Measurements from ENCODE around the gene CDK8.

CDK8 gene

GRCh38 chr13:26253262-26253786 lies 605 bp upstream of the CDK8 start:
- peak overlapping the region; percentile 99 for H3K27ac ChIP-seq (ENCODE audit: low read depth, low read length)

GRCh38 chr13:26254583-26255111 lies 718 bp downstream of the CDK8 start:
- H3K9ac ChIP-seq (ENCODE audit: low read length) = peak overlapping the region; percentile 98
- no peaks in the 10 kb centered on the region for H3K36me3 ChIP-seq (ENCODE audit: control insufficient read depth, insufficient read depth, low read length)
- no peak overlapping the region for H3K27ac ChIP-seq (ENCODE audit: low read depth, low read length)
- 0 out of 2 replicates have a peak, but pooled peaks cover 2% of the 10 kb centered on the region for H3K27me3 ChIP-seq (ENCODE audit: control insufficient read depth, insufficient read depth, low read length)
- peaks cover 6% of the 10 kb centered on the region for H3K4me1 ChIP-seq (ENCODE audit: control insufficient read depth, insufficient read depth, low read length)
- H3K9me3 ChIP-seq (ENCODE audit: control insufficient read depth, insufficient read depth, low read depth, low read length) = no peaks in the 10 kb centered on the region
- peak overlapping the region; percentile 96 for H3K4me3 ChIP-seq (ENCODE audit: low read depth, low read length)

More at GRCh38 chr13:26253262-26253786, 605 bp upstream of the CDK8 start:
- peaks cover 6% of the 10 kb centered on the region for H3K4me1 ChIP-seq (ENCODE audit: control insufficient read depth, insufficient read depth, low read length)
- peak overlapping the region; percentile 98 for H3K9ac ChIP-seq (ENCODE audit: low read length)
- no peaks in the 10 kb centered on the region for H3K36me3 ChIP-seq (ENCODE audit: control insufficient read depth, insufficient read depth, low read length)
- no peaks in the 10 kb centered on the region for H3K9me3 ChIP-seq (ENCODE audit: control insufficient read depth, insufficient read depth, low read depth, low read length)
- H3K4me3 ChIP-seq (ENCODE audit: low read depth, low read length) = peak overlapping the region; percentile 96
- H3K27me3 ChIP-seq (ENCODE audit: control insufficient read depth, insufficient read depth, low read length) = 0 out of 2 replicates have a peak, but pooled peaks cover 8% of the 10 kb centered on the region

GRCh38 chr13:26255115-26255514 lies 1.2 kb downstream of the CDK8 start:
- Histone ChIP-seq H3K9ac (ENCODE audit: low read length) (peak overlapping the region; percentile 98), H3K27me3 (ENCODE audit: control insufficient read depth, insufficient read depth, low read length) (no peaks in the 10 kb centered on the region), H3K36me3 (ENCODE audit: control insufficient read depth, insufficient read depth, low read length) (no peaks in the 10 kb centered on the region), H3K27ac (ENCODE audit: low read depth, low read length) (no peak overlapping the region), H3K4me1 (ENCODE audit: control insufficient read depth, insufficient read depth, low read length) (peaks cover 6% of the 10 kb centered on the region), H3K9me3 (ENCODE audit: control insufficient read depth, insufficient read depth, low read depth, low read length) (no peaks in the 10 kb centered on the region), H3K4me3 (ENCODE audit: low read depth, low read length) (peak overlapping the region; percentile 96)

GRCh38 chr13:26255691-26256277 lies 1.9 kb downstream of the CDK8 start:
- Histone ChIP-seq H3K4me1 (ENCODE audit: control insufficient read depth, insufficient read depth, low read length) (peaks cover 6% of the 10 kb centered on the region), H3K27ac (ENCODE audit: low read depth, low read length) (no peak overlapping the region), H3K36me3 (ENCODE audit: control insufficient read depth, insufficient read depth, low read length) (no peaks in the 10 kb centered on the region), H3K27me3 (ENCODE audit: control insufficient read depth, insufficient read depth, low read length) (no peaks in the 10 kb centered on the region), H3K9me3 (ENCODE audit: control insufficient read depth, insufficient read depth, low read depth, low read length) (no peaks in the 10 kb centered on the region), H3K9ac (ENCODE audit: low read length) (no peak overlapping the region), H3K4me3 (ENCODE audit: low read depth, low read length) (peak overlapping the region; percentile 96)

GRCh38 chr13:26257049-26257448 lies 3.1 kb downstream of the CDK8 start:
- Histone ChIP-seq H3K9ac (ENCODE audit: low read length) (no peak overlapping the region), H3K9me3 (ENCODE audit: control insufficient read depth, insufficient read depth, low read depth, low read length) (no peaks in the 10 kb centered on the region), H3K27me3 (ENCODE audit: control insufficient read depth, insufficient read depth, low read length) (no peaks in the 10 kb centered on the region), H3K27ac (ENCODE audit: low read depth, low read length) (no peak overlapping the region), H3K4me3 (ENCODE audit: low read depth, low read length) (no peak overlapping the region), H3K36me3 (ENCODE audit: control insufficient read depth, insufficient read depth, low read length) (no peaks in the 10 kb centered on the region), H3K4me1 (ENCODE audit: control insufficient read depth, insufficient read depth, low read length) (peaks cover 6% of the 10 kb centered on the region)

GRCh38 chr13:26259634-26260033 lies 5.7 kb downstream of the CDK8 start:
- Histone ChIP-seq H3K9me3 (ENCODE audit: control insufficient read depth, insufficient read depth, low read depth, low read length) (no peaks in the 10 kb centered on the region), H3K27me3 (ENCODE audit: control insufficient read depth, insufficient read depth, low read length) (no peaks in the 10 kb centered on the region), H3K4me1 (ENCODE audit: control insufficient read depth, insufficient read depth, low read length) (peaks cover 6% of the 10 kb centered on the region), H3K27ac (ENCODE audit: low read depth, low read length) (no peak overlapping the region), H3K4me3 (ENCODE audit: low read depth, low read length) (no peak overlapping the region), H3K36me3 (ENCODE audit: control insufficient read depth, insufficient read depth, low read length) (no peaks in the 10 kb centered on the region), H3K9ac (ENCODE audit: low read length) (no peak overlapping the region)

- Histone ChIP-seq H3K9me3 (ENCODE audit: control insufficient read depth, insufficient read depth, low read depth, low read length) (no peaks in the 10 kb centered on the region), H3K9ac (ENCODE audit: low read length) (no peak overlapping the region), H3K4me1 (ENCODE audit: control insufficient read depth, insufficient read depth, low read length) (no peaks in the 10 kb centered on the region), H3K36me3 (ENCODE audit: control insufficient read depth, insufficient read depth, low read length) (no peaks in the 10 kb centered on the region), H3K27me3 (ENCODE audit: control insufficient read depth, insufficient read depth, low read length) (no peaks in the 10 kb centered on the region), H3K27ac (ENCODE audit: low read depth, low read length) (no peak overlapping the region), H3K4me3 (ENCODE audit: low read depth, low read length) (no peak overlapping the region)
Measured at GRCh38 chr13:26262156-26262555, 8.2 kb downstream of the CDK8 start.

GRCh38 chr13:26266311-26266710 lies 12.4 kb downstream of the CDK8 start:
- no peak overlapping the region for H3K27ac ChIP-seq (ENCODE audit: low read depth, low read length)
- no peaks in the 10 kb centered on the region for H3K36me3 ChIP-seq (ENCODE audit: control insufficient read depth, insufficient read depth, low read length)
- no peak overlapping the region for H3K4me3 ChIP-seq (ENCODE audit: low read depth, low read length)
- no peaks in the 10 kb centered on the region for H3K9me3 ChIP-seq (ENCODE audit: control insufficient read depth, insufficient read depth, low read depth, low read length)
- H3K4me1 ChIP-seq (ENCODE audit: control insufficient read depth, insufficient read depth, low read length) = no peaks in the 10 kb centered on the region
- no peaks in the 10 kb centered on the region for H3K27me3 ChIP-seq (ENCODE audit: control insufficient read depth, insufficient read depth, low read length)
- no peak overlapping the region for H3K9ac ChIP-seq (ENCODE audit: low read length)

- Histone ChIP-seq H3K4me1 (ENCODE audit: control insufficient read depth, insufficient read depth, low read length) (no peaks in the 10 kb centered on the region), H3K4me3 (ENCODE audit: low read depth, low read length) (no peak overlapping the region), H3K9ac (ENCODE audit: low read length) (no peak overlapping the region), H3K36me3 (ENCODE audit: control insufficient read depth, insufficient read depth, low read length) (no peaks in the 10 kb centered on the region), H3K9me3 (ENCODE audit: control insufficient read depth, insufficient read depth, low read depth, low read length) (no peaks in the 10 kb centered on the region), H3K27ac (ENCODE audit: low read depth, low read length) (no peak overlapping the region), H3K27me3 (ENCODE audit: control insufficient read depth, insufficient read depth, low read length) (no peaks in the 10 kb centered on the region)
Measured at GRCh38 chr13:26270707-26271106, 16.8 kb downstream of the CDK8 start.

- Histone ChIP-seq H3K9me3 (ENCODE audit: control insufficient read depth, insufficient read depth, low read depth, low read length) (no peaks in the 10 kb centered on the region), H3K27me3 (ENCODE audit: control insufficient read depth, insufficient read depth, low read length) (no peaks in the 10 kb centered on the region), H3K4me3 (ENCODE audit: low read depth, low read length) (no peak overlapping the region), H3K9ac (ENCODE audit: low read length) (no peak overlapping the region), H3K4me1 (ENCODE audit: control insufficient read depth, insufficient read depth, low read length) (no peaks in the 10 kb centered on the region), H3K27ac (ENCODE audit: low read depth, low read length) (no peak overlapping the region), H3K36me3 (ENCODE audit: control insufficient read depth, insufficient read depth, low read length) (no peaks in the 10 kb centered on the region)
Measured at GRCh38 chr13:26272621-26273020, 18.7 kb downstream of the CDK8 start.

GRCh38 chr13:26280295-26280694 lies 26.4 kb downstream of the CDK8 start:
- Histone ChIP-seq H3K27ac (ENCODE audit: low read depth, low read length) (no peak overlapping the region), H3K36me3 (ENCODE audit: control insufficient read depth, insufficient read depth, low read length) (peaks cover 8% of the 10 kb centered on the region; the same call in 1 of the 2 replicates), H3K4me1 (ENCODE audit: control insufficient read depth, insufficient read depth, low read length) (no peaks in the 10 kb centered on the region)

More at GRCh38 chr13:26280295-26280694, 26.4 kb downstream of the CDK8 start:
- H3K4me3 ChIP-seq (ENCODE audit: low read depth, low read length) = no peak overlapping the region
- no peaks in the 10 kb centered on the region for H3K27me3 ChIP-seq (ENCODE audit: control insufficient read depth, insufficient read depth, low read length)
- peaks cover 2% of the 10 kb centered on the region; the same call in 1 of the 2 replicates for H3K9me3 ChIP-seq (ENCODE audit: control insufficient read depth, insufficient read depth, low read depth, low read length)
- H3K9ac ChIP-seq (ENCODE audit: low read length) = no peak overlapping the region
